Mammary epithelial cell (primary cell): ENCODE results near the gene RIPOR3.

Experiments used
- CTCF ChIP-seq, 2 donors: IDR thresholded peaks in 1 of 2; conservative IDR thresholded peaks in 1 of 2; 2 replicates each; pipeline ENCODE4 v1.5.1; 2011 to 2012; ENCODE audit warnings: inconsistent platforms in 2 of 2, low read length in 2 of 2, mild to moderate bottlenecking in 2 of 2, control low read depth in 1 of 2, low read depth in 1 of 2; ENCODE audit not compliant: insufficient read depth in 1 of 2; ENCODE audit errors: extremely low read depth in 1 of 2
- EZH2 ChIP-seq: IDR thresholded peaks from 2 replicates; pipeline ENCODE4 v1.6.1; 2012; ENCODE audit warnings: low read length, inconsistent platforms, borderline replicate concordance

DNA sequence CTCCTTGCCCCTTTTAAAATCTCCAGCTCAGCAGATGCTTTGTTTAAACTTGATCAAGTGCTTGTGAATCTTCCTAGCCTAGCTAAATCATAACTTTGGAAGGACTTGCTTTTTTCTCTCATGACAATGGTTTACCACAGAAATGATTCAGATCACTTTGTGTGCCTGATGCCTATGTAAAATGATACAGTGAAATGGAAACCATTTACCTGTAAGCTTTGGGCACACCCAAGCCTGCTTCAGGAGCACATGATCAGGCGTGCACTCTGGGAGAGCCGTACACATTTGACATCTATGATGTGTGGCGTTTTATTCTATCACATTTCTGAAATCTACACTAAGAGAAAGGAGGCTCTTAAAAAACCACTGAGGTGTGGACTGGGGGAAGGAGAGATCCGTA lies 140.1 kb downstream of the RIPOR3 start:
- TF ChIP-seq CTCF (conservative IDR thresholded peaks at IDR 0.05 in 1 of 2, IDR thresholded peaks at IDR 0.05 in 1 of 2; ENCODE audit: extremely low read depth in 1 of 2, insufficient read depth in 1 of 2, low read depth in 1 of 2, low read length in 2 of 2) (no peak), EZH2 (no peak)
